DMS53 treated with DMSO at 0.1 percent for 48 hours (cell line): ENCODE measurements around the gene FAT1.
A peak's percentile ranks its signal among the peaks of the same experiment; 100 is the strongest.

ENCODE experiments used
- DNase-seq: peaks from one replicate; lab custom pipeline; 2025; ENCODE audit not compliant: unreplicated experiment; lab: John Stamatoyannopoulos, UW

FAT1 gene

DNA sequence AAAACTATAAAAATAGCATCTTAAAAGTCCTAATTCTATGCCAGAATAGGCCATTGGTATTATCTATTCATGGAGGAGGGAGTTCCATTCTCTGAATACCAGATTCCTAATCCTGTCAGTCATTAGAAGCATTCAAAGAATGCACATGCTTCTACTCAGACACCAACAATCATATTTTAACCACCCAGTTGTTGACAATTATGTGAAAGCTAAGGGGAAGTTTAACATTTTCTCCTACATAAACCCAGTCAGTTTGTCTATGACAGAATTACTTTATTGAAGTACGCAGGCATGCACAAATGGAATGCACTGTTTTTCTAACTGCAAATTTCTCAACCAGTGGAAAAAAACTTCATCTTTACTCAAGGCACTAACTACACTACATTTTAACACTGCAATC is 98.7 kb downstream of the FAT1 start:
- no peak for DNase-seq

DNA sequence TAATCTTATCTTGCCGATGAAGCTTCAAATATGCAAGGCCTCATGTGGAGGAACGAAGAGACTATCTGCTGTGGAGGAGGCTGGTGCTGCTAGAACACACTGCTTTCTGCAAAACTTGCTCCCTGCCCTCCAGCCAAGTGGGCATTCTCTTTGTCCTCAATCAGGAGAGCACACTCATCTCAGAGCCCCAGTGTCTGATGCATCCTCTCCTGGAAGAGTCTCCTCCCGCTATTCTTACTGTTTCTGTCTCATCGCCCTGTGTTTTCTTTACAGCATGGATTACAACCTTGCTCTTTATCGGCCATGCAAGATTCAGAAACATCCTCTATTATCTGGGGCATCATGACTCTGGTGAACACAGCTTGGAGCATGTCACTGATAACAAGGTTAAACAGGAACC is 100.1 kb downstream of the FAT1 start:
- no peak for DNase-seq

DNA sequence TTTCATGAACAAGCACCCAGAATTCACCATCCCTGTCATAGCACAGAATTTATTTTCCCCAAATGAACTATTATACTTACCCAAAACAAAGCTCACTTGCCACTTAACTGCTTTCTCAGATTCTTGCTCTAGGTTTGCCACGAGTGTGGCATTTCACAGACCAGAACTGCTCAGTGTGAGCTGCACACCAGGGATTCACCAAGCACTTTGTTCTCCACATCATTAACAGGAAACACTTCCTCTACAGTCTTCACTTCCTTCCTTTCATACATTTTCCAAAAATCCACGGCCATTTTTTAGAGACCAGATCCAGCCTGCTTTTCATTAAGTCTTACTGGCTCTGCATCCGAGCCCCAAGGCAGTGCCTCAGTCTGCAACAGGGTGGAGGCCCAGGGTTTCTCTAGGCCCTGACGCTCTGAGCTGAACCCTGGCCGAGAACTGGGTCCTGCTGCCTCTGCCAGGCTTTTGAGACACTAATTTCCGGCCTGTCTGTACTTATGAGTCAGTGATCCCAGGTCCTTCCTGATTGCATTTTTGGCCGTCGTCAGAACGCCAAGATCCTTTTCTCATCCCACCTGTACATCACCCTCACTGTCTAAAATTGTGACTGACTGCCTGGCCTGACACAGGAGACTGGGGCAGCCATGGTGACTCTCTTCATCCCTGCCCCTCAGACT is 100.7 kb downstream of the FAT1 start:
- DNase-seq, result no peak

DNA sequence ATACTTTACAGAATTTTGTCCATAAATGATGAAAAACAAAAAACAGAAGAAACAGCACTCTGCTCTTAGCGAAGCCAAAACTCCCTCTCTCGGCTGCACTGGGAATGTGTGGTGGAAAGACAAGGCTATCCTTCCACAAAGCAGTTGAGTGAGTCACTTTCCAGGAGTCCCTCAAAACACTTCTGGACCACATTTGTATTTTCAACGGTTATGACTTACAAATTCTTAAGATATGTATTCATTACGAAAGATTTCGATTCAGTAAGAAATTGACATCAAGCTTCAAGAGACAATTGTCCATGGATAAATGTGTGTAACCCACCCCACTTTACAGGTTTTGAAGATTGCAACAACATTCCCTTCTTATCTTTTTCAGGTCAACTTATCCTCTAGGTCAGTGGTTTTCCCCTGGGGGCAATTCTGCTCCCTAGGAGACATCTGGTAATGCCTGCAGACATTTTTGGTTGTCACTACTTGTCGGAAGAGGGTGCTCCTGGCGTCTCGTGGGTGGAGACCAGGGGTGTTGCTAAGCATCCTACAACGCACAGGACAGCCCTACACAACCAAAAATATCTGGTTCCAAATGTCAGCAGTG is 101.6 kb downstream of the FAT1 start:
- DNase-seq, result no peak

DNA sequence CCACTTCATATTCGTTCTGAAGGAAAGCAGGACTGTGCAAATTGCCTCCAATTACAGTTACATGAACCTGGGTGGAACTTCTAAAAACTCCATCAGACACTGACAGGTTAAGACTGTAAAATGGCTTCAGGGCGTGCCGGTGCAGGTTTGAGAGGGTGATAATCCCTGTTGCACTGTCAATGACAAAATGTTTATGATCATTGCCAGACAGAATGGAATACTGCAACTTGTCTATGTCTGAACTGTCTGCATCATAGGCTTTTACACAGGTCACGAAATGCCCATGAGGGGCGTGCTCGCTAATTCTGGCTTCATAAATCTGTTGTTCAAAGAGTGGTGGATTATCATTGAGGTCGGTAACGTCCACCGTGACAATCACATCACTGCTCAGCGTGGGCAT is 104.6 kb downstream of the FAT1 start:
- no peak for DNase-seq

DNA sequence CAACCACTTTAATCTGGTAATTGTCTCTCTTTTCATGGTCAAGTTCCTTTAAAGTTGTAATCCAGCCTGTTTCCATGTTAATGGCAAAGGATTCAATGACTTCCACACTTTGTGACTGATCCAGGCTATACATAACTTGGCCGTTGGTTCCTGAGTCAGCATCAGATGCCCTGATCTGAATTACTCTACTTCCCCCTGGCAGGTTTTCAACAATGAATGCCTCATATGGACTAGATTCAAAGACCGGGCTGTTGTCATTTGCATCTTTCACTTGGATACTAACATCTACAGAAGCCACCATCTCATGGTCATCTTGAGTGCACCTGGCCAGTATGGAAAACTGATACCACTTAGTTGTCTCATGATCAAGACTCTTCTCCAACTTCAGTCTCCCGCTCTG is 105.7 kb downstream of the FAT1 start:
- no peak for DNase-seq

DNA sequence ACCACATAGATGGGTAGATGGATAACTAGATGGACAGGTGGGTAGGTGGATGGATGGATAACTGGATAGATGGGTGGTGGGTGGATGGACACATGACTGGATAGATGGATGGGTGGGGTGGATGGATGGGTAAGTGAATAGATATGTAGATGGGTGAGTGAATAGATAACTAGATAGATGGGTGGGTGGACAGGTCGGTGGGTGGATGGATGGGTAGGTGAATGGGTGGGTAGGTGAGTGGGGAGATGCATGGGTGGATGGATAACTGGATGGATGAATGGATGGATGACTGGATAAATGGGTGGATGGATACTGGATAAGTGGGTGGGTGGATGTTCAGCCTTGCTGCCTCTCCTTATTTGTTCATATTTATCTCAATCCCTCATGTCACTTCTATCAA is 116.2 kb downstream of the FAT1 start:
- DNase-seq, result no peak

DNA sequence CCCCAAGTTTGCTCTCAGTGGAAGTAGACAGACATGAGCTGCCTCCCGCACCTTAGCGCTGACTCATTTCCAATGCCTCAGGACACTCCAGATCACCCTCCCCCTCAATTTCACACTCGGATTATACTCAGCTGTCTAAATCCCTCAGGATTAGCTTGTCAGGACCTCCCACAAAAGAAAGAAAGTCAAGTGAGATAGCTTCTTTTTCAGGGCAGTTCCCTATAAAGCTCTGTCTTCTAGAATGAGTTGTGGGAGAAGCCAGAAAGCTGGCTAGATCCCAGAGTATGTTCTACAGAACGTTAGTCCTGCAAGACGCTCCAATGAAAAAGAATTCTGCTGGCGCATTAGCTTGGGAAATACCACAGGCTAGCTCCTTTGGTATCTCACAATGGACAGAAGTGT is 117.1 kb downstream of the FAT1 start:
- DNase-seq, result no peak

DNA sequence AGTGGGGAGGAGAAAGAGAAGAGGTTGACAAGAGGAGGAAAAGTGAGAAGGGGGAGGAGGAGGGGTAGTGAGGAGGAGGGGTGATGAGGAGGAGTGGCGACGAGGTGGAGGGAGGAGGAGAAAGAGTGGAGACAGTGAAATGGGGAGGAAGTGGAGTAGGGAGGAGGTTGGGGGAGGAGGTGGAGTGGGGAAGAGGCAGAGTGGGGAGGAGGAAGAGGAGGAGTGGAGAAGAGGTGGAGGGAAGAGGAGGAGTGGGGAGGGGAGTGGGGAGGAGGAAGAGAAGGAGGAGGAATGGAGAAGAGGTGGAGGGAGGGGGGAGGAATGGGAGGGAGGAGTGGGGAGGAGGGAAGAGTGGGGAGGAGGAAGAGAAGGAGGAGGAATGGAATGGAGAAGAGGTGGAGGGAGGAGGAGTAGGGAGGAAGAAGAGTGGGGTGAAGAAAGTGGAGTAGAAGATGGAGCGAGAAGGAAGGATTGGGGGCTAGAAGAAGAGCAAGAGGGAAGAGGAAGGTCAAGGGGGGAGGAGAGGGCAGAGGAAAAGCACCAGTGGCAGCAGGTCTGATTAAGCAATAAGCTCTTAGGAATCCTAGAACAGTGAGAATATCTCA is 118.3 kb downstream of the FAT1 start:
- DNase-seq, result no peak

DNA sequence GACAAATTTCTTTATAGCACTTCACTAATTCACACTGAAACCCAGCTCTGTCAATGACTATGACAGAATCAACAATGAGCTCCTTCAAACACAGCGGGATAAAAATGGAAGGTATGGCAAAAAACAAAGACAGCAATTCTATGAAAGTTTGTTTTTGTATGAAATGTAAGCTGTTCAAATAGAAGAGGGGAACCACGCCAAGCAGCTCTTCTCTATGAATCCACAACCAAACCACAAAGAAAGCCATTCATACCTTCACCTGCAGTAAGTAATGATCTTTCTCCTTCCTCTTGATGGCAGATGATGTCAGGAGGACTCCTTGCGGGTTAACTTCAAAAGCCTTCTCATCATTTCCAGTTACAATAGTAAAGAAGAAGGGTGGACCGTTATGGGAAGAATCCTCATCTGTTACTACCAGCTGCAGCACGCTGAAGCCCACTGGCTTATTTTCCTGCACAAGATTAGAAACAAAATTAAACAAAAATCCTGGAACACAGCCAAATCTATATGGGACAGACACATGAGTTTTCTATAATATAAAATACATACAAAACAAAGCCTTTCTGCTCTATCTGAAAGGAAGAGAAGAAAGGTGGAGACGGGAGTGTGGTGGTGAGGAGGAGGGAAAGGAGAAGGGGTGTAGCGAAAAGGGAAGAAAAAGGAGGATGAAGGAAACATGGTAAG is 119.4 kb downstream of the FAT1 start:
- peak; percentile 18 for DNase-seq

DNA sequence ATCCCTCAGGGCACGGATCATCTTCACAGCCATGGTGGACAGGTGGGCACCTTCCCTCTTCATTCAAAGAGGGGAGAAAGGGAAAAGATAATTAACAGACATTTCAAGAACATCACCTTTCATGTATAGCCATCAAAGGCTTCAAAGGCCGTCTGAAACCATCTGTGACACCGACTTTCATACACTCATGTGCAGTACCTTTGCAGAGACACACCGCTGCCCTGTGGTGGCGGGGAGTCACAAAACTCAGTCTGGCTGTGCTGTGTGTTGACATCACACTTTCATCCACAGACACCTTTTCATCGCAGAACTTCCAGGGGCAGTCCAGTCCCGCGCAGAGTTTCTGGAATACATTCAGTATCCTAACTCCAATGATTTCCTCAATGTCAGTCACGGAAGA is 120.7 kb downstream of the FAT1 start:
- no peak for DNase-seq

DNA sequence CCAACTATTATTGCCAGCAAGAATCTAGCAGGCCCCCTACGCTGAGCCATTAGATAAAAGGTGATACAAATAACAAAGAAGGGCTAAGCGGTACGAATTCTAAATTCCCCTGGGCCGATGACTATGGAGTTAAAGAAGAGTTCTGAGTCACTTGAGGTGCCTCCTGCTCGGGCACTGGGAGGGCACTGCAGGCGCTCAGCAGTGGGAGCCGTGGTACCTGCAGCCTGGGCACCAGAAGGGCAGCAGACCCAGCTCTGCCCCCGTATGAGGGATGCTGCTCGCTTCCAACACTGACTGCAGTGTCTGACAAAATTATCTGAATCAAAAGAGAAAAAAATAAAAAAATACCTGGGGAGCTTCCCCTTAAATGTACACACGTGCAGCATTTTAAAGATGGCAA is 124.2 kb downstream of the FAT1 start:
- no peak for DNase-seq

DNA sequence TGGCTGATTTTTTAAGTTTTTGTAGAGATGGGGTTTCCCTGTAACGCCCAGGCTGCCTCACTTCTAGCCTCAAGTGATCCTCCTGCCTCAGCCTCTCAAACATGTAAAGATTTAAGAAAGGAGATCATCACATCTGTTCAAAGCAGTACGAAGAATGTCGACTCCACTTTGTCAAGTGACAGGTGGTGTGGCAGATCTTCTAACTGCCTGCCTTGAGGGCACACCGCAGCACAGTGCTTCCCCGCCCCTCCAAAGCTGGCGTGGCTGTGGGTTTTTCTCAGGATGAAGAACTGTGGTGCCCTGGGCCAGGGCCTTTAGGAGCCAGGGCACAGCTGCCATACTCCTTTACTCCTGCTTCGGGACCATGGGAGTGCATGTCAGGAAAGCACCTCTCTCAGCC is 125.0 kb downstream of the FAT1 start:
- DNase-seq, result no peak

DNA sequence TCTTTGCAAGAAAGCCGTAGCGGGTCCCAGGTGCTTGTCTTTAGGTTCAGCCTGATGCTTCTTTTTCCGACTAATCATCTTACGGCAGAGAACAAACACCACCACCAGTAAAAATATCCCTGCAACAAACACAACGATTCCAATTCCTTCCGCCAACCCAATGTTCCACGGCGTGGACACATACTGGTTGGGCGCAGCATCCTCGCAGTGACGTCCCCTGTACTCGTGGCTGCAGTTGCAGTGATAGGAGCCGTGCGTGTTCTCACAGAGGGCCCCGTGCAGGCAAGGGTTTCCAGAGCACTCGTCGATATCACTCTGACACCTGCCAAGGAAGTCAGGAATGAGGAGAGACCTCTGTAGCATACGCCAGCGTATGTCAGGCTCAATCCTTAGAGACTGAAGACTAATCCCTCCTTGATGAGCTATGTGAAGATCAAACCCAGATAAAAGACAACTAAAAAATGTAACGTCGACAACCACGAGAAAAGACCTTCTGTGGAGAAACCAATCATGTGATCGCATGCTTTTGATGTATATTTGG is 126.7 kb downstream of the FAT1 start:
- DNase-seq, result no peak

DNA sequence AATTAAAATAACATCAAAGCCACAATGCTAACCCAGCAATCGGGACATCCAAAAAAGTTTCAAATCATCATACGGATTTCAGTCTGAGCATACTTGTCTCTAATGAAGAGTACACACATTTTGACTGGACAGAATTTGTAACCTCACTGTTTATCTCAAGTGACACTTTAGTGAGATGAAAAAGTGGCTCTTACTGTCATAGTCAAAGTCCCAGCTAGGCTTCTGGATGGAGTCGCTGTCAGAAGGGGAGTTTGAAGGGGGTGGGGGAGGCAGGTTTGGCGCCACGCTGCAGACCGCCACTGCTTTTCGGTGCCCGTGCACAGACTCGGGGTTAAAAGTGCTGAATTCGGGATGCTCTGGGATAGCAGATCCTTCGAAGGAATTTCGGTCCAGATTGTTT is 127.3 kb downstream of the FAT1 start:
- no peak for DNase-seq

DNA sequence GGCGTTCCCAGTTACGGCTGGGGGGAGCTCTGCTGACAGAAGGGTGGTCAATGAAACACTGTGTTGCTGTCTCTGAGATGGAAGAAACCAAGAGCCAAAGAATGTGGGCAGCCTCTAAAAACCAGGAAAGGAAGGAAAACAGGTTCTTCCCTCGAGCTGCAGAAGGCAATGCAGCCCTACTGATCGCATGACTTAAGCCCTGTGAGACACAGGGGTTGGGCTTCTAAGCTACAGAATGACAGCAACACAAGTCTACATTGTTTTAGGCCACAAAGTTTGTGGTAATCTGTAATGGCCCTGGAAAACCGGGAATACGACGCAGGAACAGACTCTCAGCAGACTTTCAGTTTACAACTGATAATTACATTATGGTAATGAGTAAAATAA is 130.1 kb downstream of the FAT1 start:
- DNase-seq, result no peak

DNA sequence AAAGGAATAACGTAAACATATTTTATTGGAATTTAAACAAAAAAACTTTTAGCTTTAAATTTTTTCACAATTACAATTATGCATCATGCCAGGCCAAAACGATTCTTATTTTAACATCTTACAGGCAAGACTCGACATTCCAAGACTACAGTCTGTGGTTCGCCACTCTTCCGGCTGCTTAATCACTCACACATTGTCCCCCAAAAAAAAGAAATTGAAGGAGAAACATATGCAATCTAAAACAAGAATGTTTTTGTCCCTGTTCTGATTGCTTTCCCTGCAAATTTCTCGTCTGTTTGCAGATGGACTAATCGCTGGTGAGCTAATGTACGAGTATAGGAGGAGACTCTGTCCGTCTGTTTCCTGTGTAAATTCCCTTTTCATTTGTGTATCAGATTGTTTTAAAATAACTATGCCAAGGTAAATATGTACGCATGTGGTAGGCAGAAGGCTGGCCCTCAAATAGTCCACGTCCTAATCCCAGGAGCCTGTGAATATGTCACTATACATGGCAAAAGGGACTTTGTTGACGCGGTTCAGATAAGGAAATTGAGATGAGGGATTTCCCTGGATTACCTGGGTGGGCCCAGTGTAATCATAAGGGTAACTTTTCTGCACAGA is 130.6 kb downstream of the FAT1 start:
- no peak for DNase-seq

DNA sequence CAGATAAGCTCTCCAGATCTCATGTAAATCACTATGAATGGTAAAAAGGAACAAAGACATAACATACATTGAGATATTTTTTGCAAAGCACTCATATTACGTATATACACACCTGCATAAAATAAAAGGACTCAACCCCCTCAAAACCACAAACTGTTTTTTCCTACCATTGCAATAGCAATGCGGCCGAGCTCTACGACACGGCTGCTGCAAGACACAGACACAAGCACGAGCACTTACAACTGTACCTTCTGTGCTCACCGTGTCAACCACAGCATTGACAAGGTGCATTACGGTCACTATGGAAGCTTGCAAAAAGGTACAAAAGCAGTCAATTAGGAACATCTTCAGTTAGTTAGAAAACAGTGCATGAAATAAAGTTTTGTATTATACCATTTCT is 131.2 kb downstream of the FAT1 start:
- DNase-seq, result no peak

DNA sequence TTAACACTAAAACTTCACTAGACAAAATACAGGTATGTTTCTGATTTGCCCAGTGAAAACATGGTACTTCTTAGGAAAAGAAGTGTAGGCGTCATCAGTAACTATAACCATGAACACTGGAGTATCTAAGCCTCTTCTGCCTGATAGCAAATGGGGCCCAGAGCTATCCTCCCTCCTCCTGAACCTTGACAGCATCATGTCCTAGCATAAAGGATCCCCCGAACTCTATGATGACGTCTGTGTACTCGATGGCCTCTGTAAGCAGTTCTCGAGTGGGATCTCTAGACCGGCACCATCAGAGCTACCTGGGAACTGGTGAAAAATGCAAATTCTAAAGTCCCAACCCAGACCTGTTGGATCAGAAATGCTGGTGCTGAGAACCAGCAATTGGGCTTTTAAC is 132.0 kb downstream of the FAT1 start:
- DNase-seq, result no peak

DNA sequence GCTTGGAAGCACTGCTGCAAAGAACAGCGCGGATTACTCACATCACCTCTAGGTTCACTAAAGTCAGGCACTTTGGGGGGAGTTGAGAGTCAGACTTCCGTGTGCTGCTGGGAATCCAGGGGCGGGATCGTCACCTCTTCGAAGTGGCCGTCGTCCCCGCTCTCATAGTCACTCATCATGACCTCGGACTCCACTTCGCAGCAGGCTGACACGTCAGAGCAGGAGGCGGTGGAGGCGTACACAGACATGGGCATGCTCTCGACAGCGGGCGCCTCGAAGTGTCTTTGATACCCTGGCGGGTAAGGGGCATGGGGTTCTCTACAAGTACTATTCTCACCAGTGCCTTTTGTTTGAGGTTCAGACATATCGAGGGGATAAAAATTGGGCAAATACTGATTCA is 135.2 kb downstream of the FAT1 start:
- no peak for DNase-seq

DNA sequence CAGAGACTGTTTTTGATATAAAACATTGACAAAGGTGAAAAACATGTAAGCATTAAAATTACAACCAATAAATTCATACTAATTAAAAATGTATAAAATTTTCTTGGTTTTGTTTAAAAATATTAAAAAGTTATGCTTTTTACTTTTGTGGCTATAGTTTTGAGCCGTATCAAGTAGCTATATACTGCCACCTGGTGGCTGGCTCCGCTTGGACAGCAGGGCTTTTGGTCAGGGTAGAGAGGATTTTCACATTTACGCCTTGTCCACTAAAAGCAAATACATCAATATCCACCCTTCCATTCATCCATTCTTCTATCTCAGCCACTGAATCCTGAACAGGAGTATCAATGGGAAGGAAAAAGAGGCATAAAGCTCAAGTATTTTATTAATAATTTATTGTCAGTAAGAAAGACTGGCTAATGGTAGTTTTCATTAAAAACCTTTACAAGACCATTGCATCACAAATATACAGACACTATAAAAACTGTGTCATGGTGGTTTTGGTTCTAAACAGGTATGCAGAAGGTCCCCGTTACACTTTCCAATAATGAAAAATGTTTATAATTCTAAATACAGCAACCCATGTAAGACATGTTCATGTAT is 136.1 kb downstream of the FAT1 start:
- no peak for DNase-seq
